GM12891 (cell line): Measurements from ENCODE around the gene SCYGR4.

Experiments
- POLR2A ChIP-seq: IDR thresholded peaks from 2 replicates; pipeline ENCODE4 v1.6.1; 2011; ENCODE audit warnings: low read depth, low read length, control low read depth
- POLR2AphosphoS5 ChIP-seq: IDR thresholded peaks from 2 replicates; pipeline ENCODE4 v1.6.1; 2011; ENCODE audit warnings: low read depth, low read length, control low read depth
- TAF1 ChIP-seq: IDR thresholded peaks from 2 replicates; pipeline ENCODE4 v1.6.1; 2011; ENCODE audit warnings: low read depth, low read length, control low read depth

DNA sequence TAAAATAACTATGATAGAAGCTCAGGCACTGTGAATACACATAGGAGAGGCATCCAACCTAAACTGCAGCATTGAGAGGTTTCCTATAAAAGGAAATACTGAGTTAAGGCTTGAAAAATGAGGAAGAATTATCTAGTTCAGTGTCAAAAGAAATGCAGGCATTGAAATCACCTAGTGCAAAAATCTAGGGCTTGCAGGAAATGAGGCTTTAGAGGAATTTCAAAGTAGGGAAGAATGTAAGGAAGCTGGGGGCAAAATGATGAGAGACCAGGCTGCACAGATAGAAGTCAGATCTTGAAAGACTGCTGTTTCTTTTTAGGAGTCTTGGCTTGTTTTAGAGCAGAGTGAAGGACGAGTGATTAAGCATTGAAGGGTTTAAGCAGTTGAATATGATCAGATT is 46.7 kb upstream of the SCYGR4 start:
- TF ChIP-seq POLR2AphosphoS5, result no peak
- TF ChIP-seq POLR2A, result no peak
- no peak for TF ChIP-seq TAF1
